K562 (cell line): ENCODE results near the gene UBE3B. TPM values are rescaled to one million over a fixed set of nuclear protein-coding genes. Genes with fewer than 3 reads are reported as not detected.

ENCODE experiments used
- ATAC-seq: fragments of 200-7000 bp; cut with Tn5 transposase; 3 replicates; pipeline ENCODE4 v1.9.1; 2020; ENCODE audit warnings: moderate library complexity
- BruUV-seq: library from RNA; stranded (reverse); fragments of 400-500 nt; replicated peaks from 2 replicates; lab custom pipeline; 2021; lab: Mats Ljungman, UMichigan
- CTCF ChIA-PET: fragments of 300-600 bp; formaldehyde crosslinking; extraction: SDS; loops from one replicate; lab custom pipeline; 2021; ENCODE audit warnings: low intra/inter-chr PET ratio; lab: Yijun Ruan, JAX
- POLR2A ChIA-PET: fragments of 300-600, 350-650 bp; sonication (Branson Sonifier 250); formaldehyde crosslinking; extraction: SDS; loops from one replicate; lab custom pipeline; 2021; ENCODE audit warnings: antibody characterized with exemption, inconsistent platforms; lab: Yijun Ruan, JAX
- DNase-seq, 4 experiments: peaks; one replicate each; pipeline versions ENCODE4 v3.0.0 to v3.0.0-alpha.2; 2011 to 2018; ENCODE audit warnings: low spot score in 3 of 4, mixed read lengths in 3 of 4; ENCODE audit errors: extremely low read depth in 1 of 4
- FAIRE-seq: peaks from 2 replicates; lab custom pipeline; 2011; peaks lifted over from hg19 to GRCh38; lab: Jason Lieb, UNC
- H2AFZ ChIP-seq: 2 replicates; pipeline ENCODE4 v1.6.0; 2011; ENCODE audit warnings: low read depth, low read length, control low read depth, inconsistent platforms
- H3K27ac ChIP-seq: fragments of 200-600 bp; 3 replicates; pipeline ENCODE4 v1.8.0; 2011; ENCODE audit warnings: low read depth, mild to moderate bottlenecking, control low read depth, inconsistent platforms, low read length, moderate library complexity, mixed read lengths; ENCODE audit errors: extremely low read depth
- H3K27me3 ChIP-seq, 2 experiments: fragments of 300-600 bp in 1 of 2; 2 replicates in 1 of 2; 3 replicates in 1 of 2; pipeline versions ENCODE4 v1.6.0 to v1.8.0; 2011; ENCODE audit warnings: inconsistent platforms in 2 of 2, low read length in 2 of 2, mild to moderate bottlenecking in 1 of 2, mixed read lengths in 1 of 2, moderate library complexity in 1 of 2; ENCODE audit not compliant: control insufficient read depth in 2 of 2, insufficient read depth in 2 of 2
- H3K36me3 ChIP-seq: fragments of 300-600 bp; 3 replicates; pipeline ENCODE4 v1.8.0; 2011; ENCODE audit warnings: mild to moderate bottlenecking, low read length, inconsistent platforms; ENCODE audit not compliant: control insufficient read depth, insufficient read depth
- H3K4me1 ChIP-seq, 2 experiments: fragments of 200-600 bp in 1 of 2; replicated peaks in 1 of 2; 2 replicates in 1 of 2; 3 replicates in 1 of 2; pipeline versions ENCODE4 v1.5.1 to v1.8.0; 2011; ENCODE audit warnings: inconsistent platforms in 2 of 2, low read length in 2 of 2, mild to moderate bottlenecking in 1 of 2, mixed read lengths in 1 of 2, moderate library complexity in 1 of 2; ENCODE audit not compliant: control insufficient read depth in 2 of 2, insufficient read depth in 2 of 2
- H3K4me2 ChIP-seq: 2 replicates; pipeline ENCODE4 v1.6.1; 2011; ENCODE audit warnings: low read length, control low read depth, inconsistent platforms, mixed read lengths; ENCODE audit not compliant: insufficient read depth
- H3K4me3 ChIP-seq: fragments of 200-600 bp; sonication (generic), shearing (Covaris generic); 2 replicates; pipeline ENCODE4 v1.5.1; 2016; ENCODE audit warnings: control low read depth, inconsistent platforms
- H3K79me2 ChIP-seq: fragments of 200-600 bp; 3 replicates; pipeline ENCODE4 v1.8.0; 2011; ENCODE audit warnings: low read length, inconsistent platforms; ENCODE audit not compliant: control insufficient read depth, insufficient read depth
- H3K9ac ChIP-seq, 2 experiments: 2 replicates each; pipeline versions ENCODE4 v1.6.0 to v1.6.1; 2011; ENCODE audit warnings: low read depth in 2 of 2, low read length in 2 of 2, control low read depth in 1 of 2, inconsistent platforms in 1 of 2, mild to moderate bottlenecking in 1 of 2, mixed read lengths in 1 of 2; ENCODE audit not compliant: insufficient read depth in 1 of 2
- H3K9me1 ChIP-seq: one replicate; pipeline ENCODE4 v1.6.0; 2011; ENCODE audit warnings: inconsistent platforms, mild to moderate bottlenecking, low read length, moderate library complexity; ENCODE audit not compliant: control insufficient read depth, insufficient read depth
- H3K9me3 ChIP-seq: replicated peaks from 2 replicates; pipeline ENCODE4 v1.5.1; 2011; ENCODE audit warnings: low read depth, low read length, inconsistent platforms; ENCODE audit not compliant: control insufficient read depth, insufficient read depth
- H4K20me1 ChIP-seq: replicated peaks from 2 replicates; pipeline ENCODE4 v1.6.1; 2011; ENCODE audit warnings: low read length, inconsistent platforms, mixed read lengths; ENCODE audit not compliant: control insufficient read depth, insufficient read depth
- BHLHE40 ChIP-seq: IDR thresholded peaks from 2 replicates; pipeline ENCODE4 v1.6.1; 2011; ENCODE audit warnings: low read length, improper control_type of control experiment
- TFAP4 ChIP-seq: sonication (generic); formaldehyde crosslinking; IDR thresholded peaks from 2 replicates; pipeline ENCODE4 v1.8.0; 2022; ENCODE audit warnings: missing genetic modification reagents, mild to moderate bottlenecking, moderate library complexity, borderline replicate concordance
- ZNF512 ChIP-seq: IDR thresholded peaks from 2 replicates; pipeline ENCODE4 v1.6.1; 2016; ENCODE audit warnings: missing genetic modification characterization, missing compliant biosample characterization
- WGBS: fragments of 100-300 bp; shearing (Covaris generic); methylation state at CpG from one replicate; pipeline ENCODE4 v1.1.6; 2016; ENCODE audit warnings: low coverage, mixed read lengths; ENCODE audit not compliant: insufficient coverage; ENCODE audit errors: missing lambda C conversion rate; 5-methylcytosine and 5-hydroxymethylcytosine counted together
- in situ Hi-C: fragments of 300-500 bp; cut with MboI; formaldehyde crosslinking; loops from 4 replicates; pipeline ENCODE4 v1.15.0; 2018; ENCODE audit warnings: inconsistent platforms, mixed read lengths
- intact Hi-C: fragments of 100-400 bp; cut with micrococcal nuclease; formaldehyde crosslinking; loops from 2 replicates; pipeline ENCODE4 v1.14.2; 2022
- polyA plus RNA-seq, 8 experiments: library from polyadenylated mRNA; depleted of rRNA in 4 of 8; stranded (reverse) in 5 of 8; unstranded in 3 of 8; fragments of >200 nt; fragmentation: Nextera tagmentation in 2 of 8; fragmentation: Illumina TruSeq in 1 of 8; extraction: Ambion mirVana in 2 of 8; extraction: Trizol in 1 of 8; gene quantifications; 2 replicates each; pipeline versions ENCODE4 v1.2.1 to v1.2.3, GENCODE V29; 2011 to 2014; ENCODE audit warnings: inconsistent platforms in 1 of 8, missing spikeins in 1 of 8
- total RNA-seq, 7 experiments: library from RNA; depleted of rRNA in 6 of 7; stranded (reverse); fragments of >200 nt in 6 of 7; fragmentation: Illumina TruSeq in 2 of 7; extraction: Trizol in 2 of 7; gene quantifications; 2 replicates each; pipeline versions ENCODE4 v1.2.1 to v1.2.3, GENCODE V29; 2011 to 2021; ENCODE audit warnings: low replicate concordance in 1 of 7

Gene UBE3B
- total and polyA plus RNA-seq, 9 of the 15 experiments (the other 6 are each of a cell fraction or from before 2014, with no cell fraction given) = 7.6 to 23.6 (median 15.5) TPM

- Histone ChIP-seq H3K9me1 (peaks cover 2% of the 10 kb centered on the region), H2AFZ (no peak overlapping the region), H4K20me1 (no peaks in the 10 kb centered on the region), H3K9ac (no peak overlapping the region), H3K4me1 (no peaks in the 10 kb centered on the region), H3K27me3 (no peaks in the 10 kb centered on the region), H3K79me2 (no peaks in the 10 kb centered on the region), H3K4me3 (no peak overlapping the region), H3K36me3 (peaks cover 50% of the 10 kb centered on the region), H3K4me2 (no peak overlapping the region), H3K27ac (no peak overlapping the region), H3K9me3 (no peaks in the 10 kb centered on the region)
- DNase-seq (peak in 1 of 4 experiments; percentile 8), ATAC-seq (no peak), FAIRE-seq (no peak)
- POLR2A ChIA-PET = interaction anchor here (0.9 to 1.2 kb wide), 2 partner anchors 13 to 91 kb away, joined by 3 to 4 read pairs; no protein-coding TSS in a partner anchor
- CTCF ChIA-PET = interaction anchor here (2.6 kb wide), 1 partner anchor 258 kb away, joined by 14 read pairs; no protein-coding TSS in a partner anchor
- in situ Hi-C loops = loop anchor here (5.0 kb wide), 1 partner anchor 260 kb away; no protein-coding TSS in a partner anchor
- 50% methylated on average over 6 of the region's 6 CpGs for WGBS
- no TSS peak for BruUV-seq
- TF ChIP-seq BHLHE40 (peak; percentile 64), ZNF512 (tag) (no peak), TFAP4 (CRISPR knock-in tag) (peak; percentile 40; the same call in 1 of the 2 replicates)
- intact Hi-C loops = loop anchor here (1.0 to 10.0 kb wide), 3 partner anchors 77 to 258 kb away; no protein-coding TSS in a partner anchor
Measured at GRCh38 chr12:109517619-109518018, 40.2 kb downstream of the UBE3B start.
